Liver (tissue), 9 donors: ENCODE measurements around the gene ANXA10. TPM values are rescaled to one million over a fixed set of nuclear protein-coding genes. Genes with fewer than 3 reads are reported as not detected.
A peak's percentile ranks its signal among the peaks of the same experiment; 100 is the strongest.

Experiments used
- DNase-seq: peaks from one replicate; pipeline ENCODE4 v3.0.0-alpha.2; 2017; ENCODE audit warnings: low spot score
- H3K27ac ChIP-seq, 2 donors: one replicate each; pipeline ENCODE4 v1.7.0; 2013; ENCODE audit warnings: inconsistent platforms in 2 of 2, low read length in 2 of 2, control low read depth in 1 of 2, low read depth in 1 of 2, mild to moderate bottlenecking in 1 of 2
- H3K27me3 ChIP-seq, 4 donors: one replicate each; pipeline versions ENCODE4 v1.6.1 to v1.7.0; 2013; ENCODE audit warnings: low read length in 3 of 4, inconsistent platforms in 1 of 4, mild to moderate bottlenecking in 1 of 4, moderate library complexity in 1 of 4; ENCODE audit not compliant: control insufficient read depth in 4 of 4, insufficient read depth in 4 of 4
- H3K36me3 ChIP-seq, 4 donors: one replicate each; pipeline versions ENCODE4 v1.6.1 to v1.7.0; 2013; ENCODE audit warnings: low read length in 3 of 4, mild to moderate bottlenecking in 3 of 4, low read depth in 1 of 4, moderate library complexity in 1 of 4; ENCODE audit not compliant: control insufficient read depth in 4 of 4, insufficient read depth in 3 of 4
- H3K4me1 ChIP-seq, 4 donors: one replicate each; pipeline versions ENCODE4 v1.6.1 to v1.7.0; 2013; ENCODE audit warnings: low read length in 3 of 4, mild to moderate bottlenecking in 3 of 4, moderate library complexity in 1 of 4; ENCODE audit not compliant: control insufficient read depth in 4 of 4, insufficient read depth in 4 of 4
- H3K4me3 ChIP-seq, 3 donors: one replicate each; pipeline versions ENCODE4 v1.6.1 to v1.7.0; 2013; ENCODE audit warnings: low read length in 3 of 3, control low read depth in 1 of 3, low read depth in 1 of 3, mild to moderate bottlenecking in 1 of 3
- H3K9ac ChIP-seq, 2 donors: one replicate each; pipeline ENCODE4 v1.7.0; 2013; ENCODE audit warnings: low read length in 2 of 2, mild to moderate bottlenecking in 2 of 2, moderate library complexity in 2 of 2, control low read depth in 1 of 2, low read depth in 1 of 2
- H3K9me3 ChIP-seq, 4 donors: one replicate each; pipeline versions ENCODE4 v1.6.1 to v1.7.0; 2013; ENCODE audit warnings: low read length in 3 of 4; ENCODE audit not compliant: control insufficient read depth in 4 of 4
- EGR1 ChIP-seq, 2 donors: IDR thresholded peaks; 2 replicates each; pipeline ENCODE4 v1.6.1; 2016 to 2018; ENCODE audit warnings: antibody characterized with exemption in 2 of 2, low read depth in 2 of 2
- FOXA1 ChIP-seq: IDR thresholded peaks from 2 replicates; pipeline ENCODE4 v1.6.1; 2016; ENCODE audit warnings: antibody characterized with exemption
- FOXA2 ChIP-seq: IDR thresholded peaks from 2 replicates; pipeline ENCODE4 v1.6.1; 2016; ENCODE audit warnings: antibody characterized with exemption
- GABPA ChIP-seq, 2 donors: IDR thresholded peaks in 1 of 2; conservative IDR thresholded peaks in 1 of 2; 2 replicates each; pipeline ENCODE4 v1.6.1; 2016; ENCODE audit warnings: antibody characterized with exemption in 2 of 2, mild to moderate bottlenecking in 1 of 2, moderate library complexity in 1 of 2
- HNF4A ChIP-seq, 2 donors: conservative IDR thresholded peaks; 2 replicates each; pipeline ENCODE4 v1.6.1; 2016; ENCODE audit warnings: antibody characterized with exemption in 2 of 2, mild to moderate bottlenecking in 2 of 2
- HNF4G ChIP-seq: IDR thresholded peaks from 2 replicates; pipeline ENCODE4 v1.6.1; 2016; ENCODE audit warnings: antibody characterized with exemption
- JUND ChIP-seq, 2 donors: IDR thresholded peaks; 2 replicates each; pipeline ENCODE4 v1.6.1; 2016; ENCODE audit warnings: antibody characterized with exemption in 2 of 2
- NR2F2 ChIP-seq: IDR thresholded peaks from 2 replicates; pipeline ENCODE4 v1.6.1; 2016; ENCODE audit warnings: antibody characterized with exemption
- RAD21 ChIP-seq, 2 donors: IDR thresholded peaks; 2 replicates each; pipeline ENCODE4 v1.6.1; 2016; ENCODE audit warnings: antibody characterized with exemption in 2 of 2, mild to moderate bottlenecking in 2 of 2
- RXRA ChIP-seq, 2 donors: IDR thresholded peaks; 2 replicates each; pipeline ENCODE4 v1.6.1; 2017 to 2018; ENCODE audit warnings: antibody characterized with exemption in 2 of 2, mild to moderate bottlenecking in 1 of 2
- SP1 ChIP-seq: IDR thresholded peaks from 2 replicates; pipeline ENCODE4 v1.6.1; 2018; ENCODE audit warnings: antibody characterized with exemption, mild to moderate bottlenecking
- TAF1 ChIP-seq: conservative IDR thresholded peaks from 2 replicates; pipeline ENCODE4 v1.6.1; 2016; ENCODE audit warnings: antibody characterized with exemption, mild to moderate bottlenecking
- YY1 ChIP-seq: IDR thresholded peaks from 2 replicates; pipeline ENCODE4 v1.6.1; 2016; ENCODE audit warnings: antibody characterized with exemption, mild to moderate bottlenecking
- WGBS: extraction: QIAGEN DNeasy Blood & Tissue Kit; methylation state at CpG from one replicate; pipeline ENCODE4 v1.1.7; 2013; 5-methylcytosine and 5-hydroxymethylcytosine counted together
- polyA plus RNA-seq, 2 donors: library from polyadenylated mRNA; stranded (reverse) in 1 of 2; unstranded in 1 of 2; fragments of 200-250 nt in 1 of 2; fragments of >200 nt in 1 of 2; fragmentation: Nextera tagmentation in 1 of 2; extraction: Ambion mirVana in 1 of 2; gene quantifications; one replicate each; pipeline versions ENCODE4 v1.2.1 to v1.2.3, GENCODE V29; 2013 to 2015
- total RNA-seq, 2 donors: library from RNA; depleted of rRNA; stranded (reverse); fragments of >200 nt; gene quantifications; one replicate each; pipeline ENCODE4 v1.2.3, GENCODE V29; 2014
- TF ChIP-seq, protein P1 (sequence below): IDR thresholded peaks from 2 replicates; pipeline ENCODE4 v1.6.1; 2016; ENCODE audit warnings: antibody characterized with exemption
- TF ChIP-seq, protein P2 (sequence below): IDR thresholded peaks from 2 replicates; pipeline ENCODE4 v1.6.1; 2016; ENCODE audit warnings: antibody characterized with exemption
- TF ChIP-seq, protein P3 (sequence below): IDR thresholded peaks from 2 replicates; pipeline ENCODE4 v1.6.1; 2016; ENCODE audit warnings: antibody characterized with exemption
- TF ChIP-seq, protein P4 (sequence below): fragments of 150-350 bp; IDR thresholded peaks from 2 replicates; pipeline ENCODE4 v1.5.1; 2017; ENCODE audit warnings: improper control_type of control experiment, low read depth, low read length; ENCODE audit not compliant: missing input control
- TF ChIP-seq, protein P5 (sequence below): IDR thresholded peaks from 2 replicates; pipeline ENCODE4 v1.6.1; 2016; ENCODE audit warnings: antibody characterized with exemption, mild to moderate bottlenecking
- donor health status: healthy.
- donor health status: healthy.
- donor health status: healthy.
- donor health status: healthy.
- donor health status: healthy.

ANXA10 gene
- total and polyA plus RNA-seq, 4 donors: 6.3 to 45.4 (median 28.3) TPM

DNA sequence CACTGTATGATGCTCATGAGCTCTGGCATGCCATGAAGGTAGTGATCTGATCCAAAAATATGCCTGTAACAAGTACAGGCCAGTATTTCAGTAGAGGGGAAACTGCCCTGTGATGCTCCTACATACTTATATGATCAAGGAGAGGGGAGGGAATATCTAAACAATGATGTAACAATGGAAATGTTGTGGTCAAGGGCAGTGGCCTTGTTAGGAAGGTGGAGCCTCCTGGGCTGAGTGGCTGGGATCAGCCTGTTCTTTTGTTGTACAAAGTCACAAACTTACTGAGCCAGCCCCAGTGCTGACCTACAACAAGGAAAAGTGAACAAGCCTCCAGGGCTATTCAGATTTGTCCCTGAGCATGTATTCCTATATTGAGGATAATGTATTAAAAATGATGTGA, 70.3 kb downstream of the ANXA10 start:
- no peak overlapping the region for H3K4me3 ChIP-seq
- H3K27me3 ChIP-seq: no peaks in the 10 kb centered on the region
- no peaks in the 10 kb centered on the region for H3K9me3 ChIP-seq
- peaks cover 1 to 24% (median 14%) of the 10 kb centered on the region in 4 donors for H3K4me1 ChIP-seq
- no peak overlapping the region for H3K27ac ChIP-seq
- TF ChIP-seq, protein P1, sequence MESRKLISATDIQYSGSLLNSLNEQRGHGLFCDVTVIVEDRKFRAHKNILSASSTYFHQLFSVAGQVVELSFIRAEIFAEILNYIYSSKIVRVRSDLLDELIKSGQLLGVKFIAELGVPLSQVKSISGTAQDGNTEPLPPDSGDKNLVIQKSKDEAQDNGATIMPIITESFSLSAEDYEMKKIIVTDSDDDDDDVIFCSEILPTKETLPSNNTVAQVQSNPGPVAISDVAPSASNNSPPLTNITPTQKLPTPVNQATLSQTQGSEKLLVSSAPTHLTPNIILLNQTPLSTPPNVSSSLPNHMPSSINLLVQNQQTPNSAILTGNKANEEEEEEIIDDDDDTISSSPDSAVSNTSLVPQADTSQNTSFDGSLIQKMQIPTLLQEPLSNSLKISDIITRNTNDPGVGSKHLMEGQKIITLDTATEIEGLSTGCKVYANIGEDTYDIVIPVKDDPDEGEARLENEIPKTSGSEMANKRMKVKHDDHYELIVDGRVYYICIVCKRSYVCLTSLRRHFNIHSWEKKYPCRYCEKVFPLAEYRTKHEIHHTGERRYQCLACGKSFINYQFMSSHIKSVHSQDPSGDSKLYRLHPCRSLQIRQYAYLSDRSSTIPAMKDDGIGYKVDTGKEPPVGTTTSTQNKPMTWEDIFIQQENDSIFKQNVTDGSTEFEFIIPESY: no peak
- TF ChIP-seq, protein P2, sequence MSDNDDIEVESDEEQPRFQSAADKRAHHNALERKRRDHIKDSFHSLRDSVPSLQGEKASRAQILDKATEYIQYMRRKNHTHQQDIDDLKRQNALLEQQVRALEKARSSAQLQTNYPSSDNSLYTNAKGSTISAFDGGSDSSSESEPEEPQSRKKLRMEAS: no peak
- TF ChIP-seq RXRA (IDR thresholded peaks at IDR 0.05): no peak
- TF ChIP-seq, protein P3, sequence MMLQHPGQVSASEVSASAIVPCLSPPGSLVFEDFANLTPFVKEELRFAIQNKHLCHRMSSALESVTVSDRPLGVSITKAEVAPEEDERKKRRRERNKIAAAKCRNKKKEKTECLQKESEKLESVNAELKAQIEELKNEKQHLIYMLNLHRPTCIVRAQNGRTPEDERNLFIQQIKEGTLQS: no peak
- no peak for DNase-seq
- H3K9ac ChIP-seq: no peak overlapping the region
- no peaks in the 10 kb centered on the region for H3K36me3 ChIP-seq

DNA sequence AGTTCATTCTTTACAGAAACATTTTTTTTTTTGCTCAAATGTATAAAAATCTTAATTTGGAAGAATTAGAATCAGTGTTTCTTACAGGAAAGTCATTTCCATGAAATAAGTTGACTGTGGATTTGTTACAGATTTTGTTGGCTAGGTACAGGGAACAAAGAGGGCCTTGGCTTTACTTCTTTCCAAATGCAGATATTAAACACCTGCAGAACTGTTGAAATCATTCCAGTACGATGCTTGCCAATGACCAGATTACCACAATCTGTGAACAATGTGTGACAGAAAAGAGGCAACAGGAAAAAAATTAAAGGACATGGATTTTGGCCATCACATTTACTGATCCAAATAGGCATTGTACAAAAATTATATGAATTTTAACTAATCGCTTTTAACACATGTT, 70.8 kb downstream of the ANXA10 start:
- 61% methylated on average over 2 of the region's 2 CpGs for WGBS
- no peaks in the 10 kb centered on the region for H3K9me3 ChIP-seq
- H3K36me3 ChIP-seq: no peaks in the 10 kb centered on the region
- DNase-seq: no peak
- peaks cover 1 to 29% (median 17%) of the 10 kb centered on the region in 4 donors for H3K4me1 ChIP-seq
- no peak overlapping the region for H3K4me3 ChIP-seq
- no peaks in the 10 kb centered on the region for H3K27me3 ChIP-seq
- no peak overlapping the region for H3K9ac ChIP-seq
- no peak overlapping the region for H3K27ac ChIP-seq
- TF ChIP-seq YY1: peak; percentile 13
- no peak for TF ChIP-seq HNF4G
- peak in 1 of 2 donors; percentile 50 for TF ChIP-seq HNF4A (conservative IDR thresholded peaks at IDR 0.05)

DNA sequence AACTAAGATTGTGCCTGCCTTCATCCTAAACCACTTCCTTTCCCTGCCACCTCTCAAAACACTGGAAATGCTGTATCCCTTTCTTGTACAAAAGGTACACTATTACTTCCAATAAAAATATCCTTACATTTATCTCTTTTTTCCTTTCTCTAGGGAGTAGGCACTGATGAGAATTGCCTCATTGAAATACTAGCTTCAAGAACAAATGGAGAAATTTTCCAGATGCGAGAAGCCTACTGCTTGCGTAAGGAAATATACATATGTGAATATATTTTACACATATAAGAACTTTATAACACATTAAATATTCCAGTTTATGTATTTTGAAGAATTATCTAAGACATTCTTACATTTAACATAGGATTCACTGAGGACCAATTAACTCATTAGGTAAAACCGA, 71.7 kb downstream of the ANXA10 start:
- Histone ChIP-seq H3K4me1 (peaks cover 1 to 29% (median 17%) of the 10 kb centered on the region in 4 donors), H3K9me3 (no peaks in the 10 kb centered on the region), H3K27ac (peak overlapping the region; percentile 92 to 97), H3K27me3 (no peaks in the 10 kb centered on the region), H3K4me3 (no peak overlapping the region), H3K36me3 (no peaks in the 10 kb centered on the region), H3K9ac (peak overlapping the region; percentile 50 to 90)
- 67% methylated on average over 3 of the region's 3 CpGs for WGBS
- TF ChIP-seq, protein P4, sequence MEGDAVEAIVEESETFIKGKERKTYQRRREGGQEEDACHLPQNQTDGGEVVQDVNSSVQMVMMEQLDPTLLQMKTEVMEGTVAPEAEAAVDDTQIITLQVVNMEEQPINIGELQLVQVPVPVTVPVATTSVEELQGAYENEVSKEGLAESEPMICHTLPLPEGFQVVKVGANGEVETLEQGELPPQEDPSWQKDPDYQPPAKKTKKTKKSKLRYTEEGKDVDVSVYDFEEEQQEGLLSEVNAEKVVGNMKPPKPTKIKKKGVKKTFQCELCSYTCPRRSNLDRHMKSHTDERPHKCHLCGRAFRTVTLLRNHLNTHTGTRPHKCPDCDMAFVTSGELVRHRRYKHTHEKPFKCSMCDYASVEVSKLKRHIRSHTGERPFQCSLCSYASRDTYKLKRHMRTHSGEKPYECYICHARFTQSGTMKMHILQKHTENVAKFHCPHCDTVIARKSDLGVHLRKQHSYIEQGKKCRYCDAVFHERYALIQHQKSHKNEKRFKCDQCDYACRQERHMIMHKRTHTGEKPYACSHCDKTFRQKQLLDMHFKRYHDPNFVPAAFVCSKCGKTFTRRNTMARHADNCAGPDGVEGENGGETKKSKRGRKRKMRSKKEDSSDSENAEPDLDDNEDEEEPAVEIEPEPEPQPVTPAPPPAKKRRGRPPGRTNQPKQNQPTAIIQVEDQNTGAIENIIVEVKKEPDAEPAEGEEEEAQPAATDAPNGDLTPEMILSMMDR: no peak
- TF ChIP-seq, protein P1: no peak
- TF ChIP-seq FOXA1 (no peak), YY1 (no peak), EGR1 (IDR thresholded peaks at IDR 0.05; ENCODE audit: low read depth in 2 of 2) (no peak), RXRA (IDR thresholded peaks at IDR 0.05) (no peak), HNF4G (no peak), RAD21 (IDR thresholded peaks at IDR 0.05) (no peak), SP1 (no peak), TAF1 (no peak), HNF4A (conservative IDR thresholded peaks at IDR 0.05) (no peak), NR2F2 (no peak), JUND (IDR thresholded peaks at IDR 0.05) (no peak), FOXA2 (no peak), GABPA (IDR thresholded peaks at IDR 0.05 in 1 of 2, conservative IDR thresholded peaks at IDR 0.05 in 1 of 2) (no peak)
- TF ChIP-seq, protein P2: no peak
- TF ChIP-seq, protein P5, sequence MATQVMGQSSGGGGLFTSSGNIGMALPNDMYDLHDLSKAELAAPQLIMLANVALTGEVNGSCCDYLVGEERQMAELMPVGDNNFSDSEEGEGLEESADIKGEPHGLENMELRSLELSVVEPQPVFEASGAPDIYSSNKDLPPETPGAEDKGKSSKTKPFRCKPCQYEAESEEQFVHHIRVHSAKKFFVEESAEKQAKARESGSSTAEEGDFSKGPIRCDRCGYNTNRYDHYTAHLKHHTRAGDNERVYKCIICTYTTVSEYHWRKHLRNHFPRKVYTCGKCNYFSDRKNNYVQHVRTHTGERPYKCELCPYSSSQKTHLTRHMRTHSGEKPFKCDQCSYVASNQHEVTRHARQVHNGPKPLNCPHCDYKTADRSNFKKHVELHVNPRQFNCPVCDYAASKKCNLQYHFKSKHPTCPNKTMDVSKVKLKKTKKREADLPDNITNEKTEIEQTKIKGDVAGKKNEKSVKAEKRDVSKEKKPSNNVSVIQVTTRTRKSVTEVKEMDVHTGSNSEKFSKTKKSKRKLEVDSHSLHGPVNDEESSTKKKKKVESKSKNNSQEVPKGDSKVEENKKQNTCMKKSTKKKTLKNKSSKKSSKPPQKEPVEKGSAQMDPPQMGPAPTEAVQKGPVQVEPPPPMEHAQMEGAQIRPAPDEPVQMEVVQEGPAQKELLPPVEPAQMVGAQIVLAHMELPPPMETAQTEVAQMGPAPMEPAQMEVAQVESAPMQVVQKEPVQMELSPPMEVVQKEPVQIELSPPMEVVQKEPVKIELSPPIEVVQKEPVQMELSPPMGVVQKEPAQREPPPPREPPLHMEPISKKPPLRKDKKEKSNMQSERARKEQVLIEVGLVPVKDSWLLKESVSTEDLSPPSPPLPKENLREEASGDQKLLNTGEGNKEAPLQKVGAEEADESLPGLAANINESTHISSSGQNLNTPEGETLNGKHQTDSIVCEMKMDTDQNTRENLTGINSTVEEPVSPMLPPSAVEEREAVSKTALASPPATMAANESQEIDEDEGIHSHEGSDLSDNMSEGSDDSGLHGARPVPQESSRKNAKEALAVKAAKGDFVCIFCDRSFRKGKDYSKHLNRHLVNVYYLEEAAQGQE: no peak
- TF ChIP-seq, protein P3: no peak
- DNase-seq: no peak
